K562 (cell line): Measurements from ENCODE around the gene CIAO3. TPM values are rescaled to one million over a fixed set of nuclear protein-coding genes. Genes with fewer than 3 reads are reported as not detected.

Source experiments
- CCNT2 ChIP-seq: IDR thresholded peaks from 2 replicates; pipeline ENCODE4 v1.6.1; 2011; ENCODE audit warnings: borderline replicate concordance, low read depth, mild to moderate bottlenecking, moderate library complexity, mixed read lengths, low read length; ENCODE audit not compliant: insufficient read length; ENCODE audit errors: extremely low read depth
- HNRNPUL1 ChIP-seq: fragments of 200-400 bp; formaldehyde crosslinking; IDR thresholded peaks from 2 replicates; pipeline ENCODE4 v1.6.1; 2017; ENCODE audit warnings: low read length
- PHF8 ChIP-seq: fragments of 200-600 bp; sonication (generic); IDR thresholded peaks from 2 replicates; pipeline ENCODE4 v1.6.1; 2012; ENCODE audit warnings: mixed run types, mild to moderate bottlenecking, inconsistent platforms, low read length, moderate library complexity, borderline replicate concordance
- polyA plus RNA-seq, 8 experiments: library from polyadenylated mRNA; depleted of rRNA in 4 of 8; stranded (reverse) in 5 of 8; unstranded in 3 of 8; fragments of >200 nt; fragmentation: Nextera tagmentation in 2 of 8; fragmentation: Illumina TruSeq in 1 of 8; extraction: Ambion mirVana in 2 of 8; extraction: Trizol in 1 of 8; gene quantifications; 2 replicates each; pipeline versions ENCODE4 v1.2.1 to v1.2.3, GENCODE V29; 2011 to 2014; ENCODE audit warnings: inconsistent platforms in 1 of 8, missing spikeins in 1 of 8
- total RNA-seq, 7 experiments: library from RNA; depleted of rRNA in 6 of 7; stranded (reverse); fragments of >200 nt in 6 of 7; fragmentation: Illumina TruSeq in 2 of 7; extraction: Trizol in 2 of 7; gene quantifications; 2 replicates each; pipeline versions ENCODE4 v1.2.1 to v1.2.3, GENCODE V29; 2011 to 2021; ENCODE audit warnings: low replicate concordance in 1 of 7
- TF ChIP-seq, protein P1 (sequence below): fragments of 450-650 bp; IDR thresholded peaks from 2 replicates; pipeline ENCODE4 v1.6.1; 2016; ENCODE audit warnings: mild to moderate bottlenecking, moderate library complexity
- TF ChIP-seq, protein P2 (sequence below): fragments of 250-450 bp; sonication (Bioruptor Pico); IDR thresholded peaks from 2 replicates; pipeline ENCODE4 v1.5.0; 2021; ENCODE audit warnings: mild to moderate bottlenecking, borderline replicate concordance
- TF ChIP-seq, protein P3 (sequence below): fragments of 250-450 bp; sonication (Bioruptor Pico); IDR thresholded peaks from 2 replicates; pipeline ENCODE4 v1.4.0; 2020

CIAO3 gene
- total and polyA plus RNA-seq, 9 of the 15 experiments (the other 6 are each of a cell fraction or from before 2014, with no cell fraction given) = 2.2 to 35.6 (median 18.7) TPM

DNA sequence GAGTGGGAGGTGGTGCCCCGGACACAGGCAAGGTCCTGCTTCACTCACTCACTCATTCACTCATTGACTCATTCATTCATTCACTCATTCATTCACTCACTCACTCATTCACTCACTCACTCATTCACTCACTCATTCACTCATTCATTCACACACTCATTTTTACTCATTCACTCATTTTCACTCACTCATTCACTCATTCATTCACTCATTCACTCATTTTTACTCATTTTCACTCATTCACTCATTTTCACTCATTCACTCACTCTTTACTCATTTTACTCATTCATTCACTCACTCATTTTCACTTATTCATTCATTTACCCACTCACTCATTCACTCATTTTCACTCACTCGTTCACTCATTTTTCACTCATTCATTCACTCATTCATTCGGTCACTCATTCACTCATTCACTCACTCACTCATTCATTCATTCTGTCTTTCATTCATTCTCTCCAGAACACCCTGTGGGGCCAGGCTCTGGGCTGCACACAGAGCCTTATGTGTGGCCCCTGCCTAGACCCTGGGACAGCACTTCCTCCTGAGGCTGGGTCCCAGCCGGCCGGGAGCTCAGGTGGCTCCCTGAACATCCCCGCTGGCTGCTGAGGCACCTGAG lies 38.2 kb upstream of the CIAO3 start (continued):
- TF ChIP-seq, protein P1, sequence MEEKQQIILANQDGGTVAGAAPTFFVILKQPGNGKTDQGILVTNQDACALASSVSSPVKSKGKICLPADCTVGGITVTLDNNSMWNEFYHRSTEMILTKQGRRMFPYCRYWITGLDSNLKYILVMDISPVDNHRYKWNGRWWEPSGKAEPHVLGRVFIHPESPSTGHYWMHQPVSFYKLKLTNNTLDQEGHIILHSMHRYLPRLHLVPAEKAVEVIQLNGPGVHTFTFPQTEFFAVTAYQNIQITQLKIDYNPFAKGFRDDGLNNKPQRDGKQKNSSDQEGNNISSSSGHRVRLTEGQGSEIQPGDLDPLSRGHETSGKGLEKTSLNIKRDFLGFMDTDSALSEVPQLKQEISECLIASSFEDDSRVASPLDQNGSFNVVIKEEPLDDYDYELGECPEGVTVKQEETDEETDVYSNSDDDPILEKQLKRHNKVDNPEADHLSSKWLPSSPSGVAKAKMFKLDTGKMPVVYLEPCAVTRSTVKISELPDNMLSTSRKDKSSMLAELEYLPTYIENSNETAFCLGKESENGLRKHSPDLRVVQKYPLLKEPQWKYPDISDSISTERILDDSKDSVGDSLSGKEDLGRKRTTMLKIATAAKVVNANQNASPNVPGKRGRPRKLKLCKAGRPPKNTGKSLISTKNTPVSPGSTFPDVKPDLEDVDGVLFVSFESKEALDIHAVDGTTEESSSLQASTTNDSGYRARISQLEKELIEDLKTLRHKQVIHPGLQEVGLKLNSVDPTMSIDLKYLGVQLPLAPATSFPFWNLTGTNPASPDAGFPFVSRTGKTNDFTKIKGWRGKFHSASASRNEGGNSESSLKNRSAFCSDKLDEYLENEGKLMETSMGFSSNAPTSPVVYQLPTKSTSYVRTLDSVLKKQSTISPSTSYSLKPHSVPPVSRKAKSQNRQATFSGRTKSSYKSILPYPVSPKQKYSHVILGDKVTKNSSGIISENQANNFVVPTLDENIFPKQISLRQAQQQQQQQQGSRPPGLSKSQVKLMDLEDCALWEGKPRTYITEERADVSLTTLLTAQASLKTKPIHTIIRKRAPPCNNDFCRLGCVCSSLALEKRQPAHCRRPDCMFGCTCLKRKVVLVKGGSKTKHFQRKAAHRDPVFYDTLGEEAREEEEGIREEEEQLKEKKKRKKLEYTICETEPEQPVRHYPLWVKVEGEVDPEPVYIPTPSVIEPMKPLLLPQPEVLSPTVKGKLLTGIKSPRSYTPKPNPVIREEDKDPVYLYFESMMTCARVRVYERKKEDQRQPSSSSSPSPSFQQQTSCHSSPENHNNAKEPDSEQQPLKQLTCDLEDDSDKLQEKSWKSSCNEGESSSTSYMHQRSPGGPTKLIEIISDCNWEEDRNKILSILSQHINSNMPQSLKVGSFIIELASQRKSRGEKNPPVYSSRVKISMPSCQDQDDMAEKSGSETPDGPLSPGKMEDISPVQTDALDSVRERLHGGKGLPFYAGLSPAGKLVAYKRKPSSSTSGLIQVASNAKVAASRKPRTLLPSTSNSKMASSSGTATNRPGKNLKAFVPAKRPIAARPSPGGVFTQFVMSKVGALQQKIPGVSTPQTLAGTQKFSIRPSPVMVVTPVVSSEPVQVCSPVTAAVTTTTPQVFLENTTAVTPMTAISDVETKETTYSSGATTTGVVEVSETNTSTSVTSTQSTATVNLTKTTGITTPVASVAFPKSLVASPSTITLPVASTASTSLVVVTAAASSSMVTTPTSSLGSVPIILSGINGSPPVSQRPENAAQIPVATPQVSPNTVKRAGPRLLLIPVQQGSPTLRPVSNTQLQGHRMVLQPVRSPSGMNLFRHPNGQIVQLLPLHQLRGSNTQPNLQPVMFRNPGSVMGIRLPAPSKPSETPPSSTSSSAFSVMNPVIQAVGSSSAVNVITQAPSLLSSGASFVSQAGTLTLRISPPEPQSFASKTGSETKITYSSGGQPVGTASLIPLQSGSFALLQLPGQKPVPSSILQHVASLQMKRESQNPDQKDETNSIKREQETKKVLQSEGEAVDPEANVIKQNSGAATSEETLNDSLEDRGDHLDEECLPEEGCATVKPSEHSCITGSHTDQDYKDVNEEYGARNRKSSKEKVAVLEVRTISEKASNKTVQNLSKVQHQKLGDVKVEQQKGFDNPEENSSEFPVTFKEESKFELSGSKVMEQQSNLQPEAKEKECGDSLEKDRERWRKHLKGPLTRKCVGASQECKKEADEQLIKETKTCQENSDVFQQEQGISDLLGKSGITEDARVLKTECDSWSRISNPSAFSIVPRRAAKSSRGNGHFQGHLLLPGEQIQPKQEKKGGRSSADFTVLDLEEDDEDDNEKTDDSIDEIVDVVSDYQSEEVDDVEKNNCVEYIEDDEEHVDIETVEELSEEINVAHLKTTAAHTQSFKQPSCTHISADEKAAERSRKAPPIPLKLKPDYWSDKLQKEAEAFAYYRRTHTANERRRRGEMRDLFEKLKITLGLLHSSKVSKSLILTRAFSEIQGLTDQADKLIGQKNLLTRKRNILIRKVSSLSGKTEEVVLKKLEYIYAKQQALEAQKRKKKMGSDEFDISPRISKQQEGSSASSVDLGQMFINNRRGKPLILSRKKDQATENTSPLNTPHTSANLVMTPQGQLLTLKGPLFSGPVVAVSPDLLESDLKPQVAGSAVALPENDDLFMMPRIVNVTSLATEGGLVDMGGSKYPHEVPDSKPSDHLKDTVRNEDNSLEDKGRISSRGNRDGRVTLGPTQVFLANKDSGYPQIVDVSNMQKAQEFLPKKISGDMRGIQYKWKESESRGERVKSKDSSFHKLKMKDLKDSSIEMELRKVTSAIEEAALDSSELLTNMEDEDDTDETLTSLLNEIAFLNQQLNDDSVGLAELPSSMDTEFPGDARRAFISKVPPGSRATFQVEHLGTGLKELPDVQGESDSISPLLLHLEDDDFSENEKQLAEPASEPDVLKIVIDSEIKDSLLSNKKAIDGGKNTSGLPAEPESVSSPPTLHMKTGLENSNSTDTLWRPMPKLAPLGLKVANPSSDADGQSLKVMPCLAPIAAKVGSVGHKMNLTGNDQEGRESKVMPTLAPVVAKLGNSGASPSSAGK = no peak
- no peak for TF ChIP-seq HNRNPUL1
- TF ChIP-seq, protein P2, sequence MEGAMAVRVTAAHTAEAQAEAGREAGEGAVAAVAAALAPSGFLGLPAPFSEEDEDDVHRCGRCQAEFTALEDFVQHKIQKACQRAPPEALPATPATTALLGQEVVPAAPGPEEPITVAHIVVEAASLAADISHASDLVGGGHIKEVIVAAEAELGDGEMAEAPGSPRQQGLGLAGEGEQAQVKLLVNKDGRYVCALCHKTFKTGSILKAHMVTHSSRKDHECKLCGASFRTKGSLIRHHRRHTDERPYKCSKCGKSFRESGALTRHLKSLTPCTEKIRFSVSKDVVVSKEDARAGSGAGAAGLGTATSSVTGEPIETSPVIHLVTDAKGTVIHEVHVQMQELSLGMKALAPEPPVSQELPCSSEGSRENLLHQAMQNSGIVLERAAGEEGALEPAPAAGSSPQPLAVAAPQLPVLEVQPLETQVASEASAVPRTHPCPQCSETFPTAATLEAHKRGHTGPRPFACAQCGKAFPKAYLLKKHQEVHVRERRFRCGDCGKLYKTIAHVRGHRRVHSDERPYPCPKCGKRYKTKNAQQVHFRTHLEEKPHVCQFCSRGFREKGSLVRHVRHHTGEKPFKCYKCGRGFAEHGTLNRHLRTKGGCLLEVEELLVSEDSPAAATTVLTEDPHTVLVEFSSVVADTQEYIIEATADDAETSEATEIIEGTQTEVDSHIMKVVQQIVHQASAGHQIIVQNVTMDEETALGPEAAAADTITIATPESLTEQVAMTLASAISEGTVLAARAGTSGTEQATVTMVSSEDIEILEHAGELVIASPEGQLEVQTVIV (CRISPR knock-in tag) = no peak
- TF ChIP-seq, protein P3, sequence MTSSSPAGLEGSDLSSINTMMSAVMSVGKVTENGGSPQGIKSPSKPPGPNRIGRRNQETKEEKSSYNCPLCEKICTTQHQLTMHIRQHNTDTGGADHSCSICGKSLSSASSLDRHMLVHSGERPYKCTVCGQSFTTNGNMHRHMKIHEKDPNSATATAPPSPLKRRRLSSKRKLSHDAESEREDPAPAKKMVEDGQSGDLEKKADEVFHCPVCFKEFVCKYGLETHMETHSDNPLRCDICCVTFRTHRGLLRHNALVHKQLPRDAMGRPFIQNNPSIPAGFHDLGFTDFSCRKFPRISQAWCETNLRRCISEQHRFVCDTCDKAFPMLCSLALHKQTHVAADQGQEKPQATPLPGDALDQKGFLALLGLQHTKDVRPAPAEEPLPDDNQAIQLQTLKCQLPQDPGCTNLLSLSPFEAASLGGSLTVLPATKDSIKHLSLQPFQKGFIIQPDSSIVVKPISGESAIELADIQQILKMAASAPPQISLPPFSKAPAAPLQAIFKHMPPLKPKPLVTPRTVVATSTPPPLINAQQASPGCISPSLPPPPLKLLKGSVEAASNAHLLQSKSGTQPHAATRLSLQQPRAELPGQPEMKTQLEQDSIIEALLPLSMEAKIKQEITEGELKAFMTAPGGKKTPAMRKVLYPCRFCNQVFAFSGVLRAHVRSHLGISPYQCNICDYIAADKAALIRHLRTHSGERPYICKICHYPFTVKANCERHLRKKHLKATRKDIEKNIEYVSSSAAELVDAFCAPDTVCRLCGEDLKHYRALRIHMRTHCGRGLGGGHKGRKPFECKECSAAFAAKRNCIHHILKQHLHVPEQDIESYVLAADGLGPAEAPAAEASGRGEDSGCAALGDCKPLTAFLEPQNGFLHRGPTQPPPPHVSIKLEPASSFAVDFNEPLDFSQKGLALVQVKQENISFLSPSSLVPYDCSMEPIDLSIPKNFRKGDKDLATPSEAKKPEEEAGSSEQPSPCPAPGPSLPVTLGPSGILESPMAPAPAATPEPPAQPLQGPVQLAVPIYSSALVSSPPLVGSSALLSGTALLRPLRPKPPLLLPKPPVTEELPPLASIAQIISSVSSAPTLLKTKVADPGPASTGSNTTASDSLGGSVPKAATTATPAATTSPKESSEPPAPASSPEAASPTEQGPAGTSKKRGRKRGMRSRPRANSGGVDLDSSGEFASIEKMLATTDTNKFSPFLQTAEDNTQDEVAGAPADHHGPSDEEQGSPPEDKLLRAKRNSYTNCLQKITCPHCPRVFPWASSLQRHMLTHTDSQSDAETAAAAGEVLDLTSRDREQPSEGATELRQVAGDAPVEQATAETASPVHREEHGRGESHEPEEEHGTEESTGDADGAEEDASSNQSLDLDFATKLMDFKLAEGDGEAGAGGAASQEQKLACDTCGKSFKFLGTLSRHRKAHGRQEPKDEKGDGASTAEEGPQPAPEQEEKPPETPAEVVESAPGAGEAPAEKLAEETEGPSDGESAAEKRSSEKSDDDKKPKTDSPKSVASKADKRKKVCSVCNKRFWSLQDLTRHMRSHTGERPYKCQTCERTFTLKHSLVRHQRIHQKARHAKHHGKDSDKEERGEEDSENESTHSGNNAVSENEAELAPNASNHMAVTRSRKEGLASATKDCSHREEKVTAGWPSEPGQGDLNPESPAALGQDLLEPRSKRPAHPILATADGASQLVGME = no peak
- TF ChIP-seq PHF8 = no peak
- TF ChIP-seq CCNT2 = no peak
